HCT116 (cell line): ENCODE measurements around the gene CIP2A.

Experiments used
- EGR1 ChIP-seq: IDR thresholded peaks from 2 replicates; pipeline ENCODE4 v1.6.1; 2012; ENCODE audit warnings: low read depth
- EZH2 ChIP-seq: fragments of 200-600 bp; sonication (generic); IDR thresholded peaks from 2 replicates; pipeline ENCODE4 v1.6.1; 2017; ENCODE audit warnings: antibody characterized with exemption, mixed run types
- EZH2phosphoT487 ChIP-seq: fragments of 200-600 bp; IDR thresholded peaks from 2 replicates; pipeline ENCODE4 v1.6.1; 2018; ENCODE audit warnings: antibody characterized with exemption, borderline replicate concordance
- JUND ChIP-seq: IDR thresholded peaks from 2 replicates; pipeline ENCODE4 v1.6.1; 2012
- POLR2A ChIP-seq: IDR thresholded peaks from 2 replicates; pipeline ENCODE4 v1.7.0; 2011; ENCODE audit warnings: borderline replicate concordance; ENCODE audit not compliant: insufficient read depth, insufficient read length; ENCODE audit errors: extremely low read depth
- POLR2AphosphoS5 ChIP-seq: IDR thresholded peaks from 2 replicates; pipeline ENCODE4 v1.6.1; 2011; ENCODE audit warnings: mild to moderate bottlenecking, low read depth, low read length, moderate library complexity
- RAD21 ChIP-seq: IDR thresholded peaks from 2 replicates; pipeline ENCODE4 v1.6.1; 2012; ENCODE audit warnings: low read depth, mild to moderate bottlenecking
- SIN3A ChIP-seq: IDR thresholded peaks from 2 replicates; pipeline ENCODE4 v1.6.1; 2012; ENCODE audit warnings: low read depth
- SP1 ChIP-seq: IDR thresholded peaks from 2 replicates; pipeline ENCODE4 v1.6.1; 2012; ENCODE audit warnings: low read depth
- YY1 ChIP-seq: IDR thresholded peaks from 2 replicates; pipeline ENCODE4 v1.6.1; 2011; ENCODE audit warnings: low read length, low read depth, moderate library complexity, mild to moderate bottlenecking; ENCODE audit not compliant: insufficient replicate concordance; ENCODE audit errors: extremely low read depth
- ZNF274 ChIP-seq: fragments of 200-500 bp; sonication (Bioruptor generic); IDR thresholded peaks from 2 replicates; pipeline ENCODE4 v1.6.1; 2014; ENCODE audit warnings: mild to moderate bottlenecking, low read depth, low read length, inconsistent platforms
- TF ChIP-seq, protein P1 (sequence below), 3 experiments: fragments of 200-600 bp in 1 of 3; sonication (generic) in 1 of 3; IDR thresholded peaks in 2 of 3; conservative IDR thresholded peaks in 1 of 3; 2 replicates each; pipeline ENCODE4 v1.5.1; 2012 to 2017; ENCODE audit warnings: low read depth in 2 of 3, low read length in 2 of 3, antibody characterized with exemption in 1 of 3, borderline replicate concordance in 1 of 3, control low read depth in 1 of 3, mild to moderate bottlenecking in 1 of 3, mixed read lengths in 1 of 3, mixed run types in 1 of 3, moderate library complexity in 1 of 3; ENCODE audit not compliant: insufficient read depth in 1 of 3
- TF ChIP-seq, protein P2 (sequence below): IDR thresholded peaks from 2 replicates; pipeline ENCODE4 v1.6.1; 2012
- TF ChIP-seq, protein P3 (sequence below): IDR thresholded peaks from 2 replicates; pipeline ENCODE4 v1.6.1; 2012; ENCODE audit warnings: low read depth

DNA sequence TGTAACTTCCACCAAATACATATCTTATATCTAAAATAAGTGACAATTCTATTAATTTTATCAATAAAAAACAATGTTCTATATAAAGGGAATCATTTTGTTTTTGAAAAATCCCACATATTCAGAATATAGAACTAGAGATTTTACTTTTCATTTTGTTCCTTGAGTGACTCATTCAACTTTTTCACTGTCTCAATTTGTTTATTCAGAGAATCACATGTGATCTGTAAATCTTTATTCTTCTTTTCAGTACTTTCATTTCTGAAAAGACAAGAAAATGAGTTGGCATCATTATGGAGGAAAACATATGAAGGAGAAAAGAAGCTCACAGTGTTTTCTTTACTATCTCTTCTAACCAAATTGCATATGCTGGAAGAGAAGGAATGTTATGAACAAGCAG, 35.0 kb downstream of the CIP2A start:
- TF ChIP-seq, protein P1, sequence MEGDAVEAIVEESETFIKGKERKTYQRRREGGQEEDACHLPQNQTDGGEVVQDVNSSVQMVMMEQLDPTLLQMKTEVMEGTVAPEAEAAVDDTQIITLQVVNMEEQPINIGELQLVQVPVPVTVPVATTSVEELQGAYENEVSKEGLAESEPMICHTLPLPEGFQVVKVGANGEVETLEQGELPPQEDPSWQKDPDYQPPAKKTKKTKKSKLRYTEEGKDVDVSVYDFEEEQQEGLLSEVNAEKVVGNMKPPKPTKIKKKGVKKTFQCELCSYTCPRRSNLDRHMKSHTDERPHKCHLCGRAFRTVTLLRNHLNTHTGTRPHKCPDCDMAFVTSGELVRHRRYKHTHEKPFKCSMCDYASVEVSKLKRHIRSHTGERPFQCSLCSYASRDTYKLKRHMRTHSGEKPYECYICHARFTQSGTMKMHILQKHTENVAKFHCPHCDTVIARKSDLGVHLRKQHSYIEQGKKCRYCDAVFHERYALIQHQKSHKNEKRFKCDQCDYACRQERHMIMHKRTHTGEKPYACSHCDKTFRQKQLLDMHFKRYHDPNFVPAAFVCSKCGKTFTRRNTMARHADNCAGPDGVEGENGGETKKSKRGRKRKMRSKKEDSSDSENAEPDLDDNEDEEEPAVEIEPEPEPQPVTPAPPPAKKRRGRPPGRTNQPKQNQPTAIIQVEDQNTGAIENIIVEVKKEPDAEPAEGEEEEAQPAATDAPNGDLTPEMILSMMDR (IDR thresholded peaks at IDR 0.05 in 2 of 3, conservative IDR thresholded peaks at IDR 0.05 in 1 of 3; ENCODE audit: borderline replicate concordance in 1 of 3, insufficient read depth in 1 of 3, low read depth in 2 of 3, low read length in 2 of 3), result no peak
- TF ChIP-seq YY1 (no peak), EZH2 (no peak), POLR2A (no peak), ZNF274 (no peak), EGR1 (no peak), POLR2AphosphoS5 (no peak), EZH2phosphoT487 (no peak), JUND (no peak), SP1 (no peak), RAD21 (no peak), SIN3A (no peak)
- TF ChIP-seq, protein P2, sequence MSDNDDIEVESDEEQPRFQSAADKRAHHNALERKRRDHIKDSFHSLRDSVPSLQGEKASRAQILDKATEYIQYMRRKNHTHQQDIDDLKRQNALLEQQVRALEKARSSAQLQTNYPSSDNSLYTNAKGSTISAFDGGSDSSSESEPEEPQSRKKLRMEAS, result no peak
- TF ChIP-seq, protein P3, sequence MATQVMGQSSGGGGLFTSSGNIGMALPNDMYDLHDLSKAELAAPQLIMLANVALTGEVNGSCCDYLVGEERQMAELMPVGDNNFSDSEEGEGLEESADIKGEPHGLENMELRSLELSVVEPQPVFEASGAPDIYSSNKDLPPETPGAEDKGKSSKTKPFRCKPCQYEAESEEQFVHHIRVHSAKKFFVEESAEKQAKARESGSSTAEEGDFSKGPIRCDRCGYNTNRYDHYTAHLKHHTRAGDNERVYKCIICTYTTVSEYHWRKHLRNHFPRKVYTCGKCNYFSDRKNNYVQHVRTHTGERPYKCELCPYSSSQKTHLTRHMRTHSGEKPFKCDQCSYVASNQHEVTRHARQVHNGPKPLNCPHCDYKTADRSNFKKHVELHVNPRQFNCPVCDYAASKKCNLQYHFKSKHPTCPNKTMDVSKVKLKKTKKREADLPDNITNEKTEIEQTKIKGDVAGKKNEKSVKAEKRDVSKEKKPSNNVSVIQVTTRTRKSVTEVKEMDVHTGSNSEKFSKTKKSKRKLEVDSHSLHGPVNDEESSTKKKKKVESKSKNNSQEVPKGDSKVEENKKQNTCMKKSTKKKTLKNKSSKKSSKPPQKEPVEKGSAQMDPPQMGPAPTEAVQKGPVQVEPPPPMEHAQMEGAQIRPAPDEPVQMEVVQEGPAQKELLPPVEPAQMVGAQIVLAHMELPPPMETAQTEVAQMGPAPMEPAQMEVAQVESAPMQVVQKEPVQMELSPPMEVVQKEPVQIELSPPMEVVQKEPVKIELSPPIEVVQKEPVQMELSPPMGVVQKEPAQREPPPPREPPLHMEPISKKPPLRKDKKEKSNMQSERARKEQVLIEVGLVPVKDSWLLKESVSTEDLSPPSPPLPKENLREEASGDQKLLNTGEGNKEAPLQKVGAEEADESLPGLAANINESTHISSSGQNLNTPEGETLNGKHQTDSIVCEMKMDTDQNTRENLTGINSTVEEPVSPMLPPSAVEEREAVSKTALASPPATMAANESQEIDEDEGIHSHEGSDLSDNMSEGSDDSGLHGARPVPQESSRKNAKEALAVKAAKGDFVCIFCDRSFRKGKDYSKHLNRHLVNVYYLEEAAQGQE, result no peak
